Activated CD4-positive, alpha-beta T cell treated with anti-CD3 and anti-CD28 coated beads for 36 hours (primary cell): Measurements from ENCODE around the gene CCL26. TPM values are rescaled to one million over a fixed set of nuclear protein-coding genes. Genes with fewer than 3 reads are reported as not detected.

Source experiments
- ATAC-seq: fragments of 200-7000 bp; cut with Tn5 transposase; one replicate; pipeline ENCODE4 v1.10.0; 2021; ENCODE audit warnings: mild to moderate bottlenecking, moderate library complexity
- CTCF ChIA-PET: fragments of 350-600 bp; sonication (Branson Sonifier 250); formaldehyde crosslinking; loops from one replicate; lab custom pipeline; 2021; ENCODE audit warnings: antibody characterized with exemption; lab: Charles Lee
- POLR2A ChIA-PET: fragments of 350-600 bp; sonication (Branson Sonifier 250); formaldehyde crosslinking; loops from one replicate; lab custom pipeline; 2021; ENCODE audit warnings: antibody characterized with exemption, inconsistent platforms; lab: Charles Lee
- DNase-seq: peaks from one replicate; pipeline ENCODE4 v3.0.0-alpha.2; 2020
- H3K27ac Mint-ChIP-seq: one replicate; pipeline ENCODE4 v1.8.0; 2021; ENCODE audit warnings: mixed read lengths
- H3K27me3 Mint-ChIP-seq: one replicate; pipeline ENCODE4 v1.8.0; 2021; ENCODE audit warnings: mixed read lengths
- H3K36me3 Mint-ChIP-seq: one replicate; pipeline ENCODE4 v1.8.0; 2021; ENCODE audit warnings: low read depth, mixed read lengths
- H3K4me1 Mint-ChIP-seq: one replicate; pipeline ENCODE4 v1.8.0; 2021; ENCODE audit warnings: mixed read lengths
- H3K4me3 Mint-ChIP-seq: one replicate; pipeline ENCODE4 v1.8.0; 2021; ENCODE audit warnings: mild to moderate bottlenecking, moderate library complexity, mixed read lengths
- H3K9me3 Mint-ChIP-seq: one replicate; pipeline ENCODE4 v1.8.0; 2021; ENCODE audit warnings: low read depth, mixed read lengths
- intact Hi-C, 2 experiments: fragments of 100-400 bp; cut with DNase I in 1 of 2; cut with micrococcal nuclease in 1 of 2; formaldehyde crosslinking; loops; one replicate each; pipeline versions ENCODE4 v1.14.2 to v1.15.1; 2022 to 2024; cut with DNase I, micrococcal nuclease
- total RNA-seq, 2 experiments: library from RNA; stranded (reverse); gene quantifications; one replicate each; pipeline ENCODE4 v1.2.3, GENCODE V29; 2021

CCL26 gene
- under 1 TPM in 1 of 2 experiments, not detected in 1; 0.39 TPM for total RNA-seq

DNA sequence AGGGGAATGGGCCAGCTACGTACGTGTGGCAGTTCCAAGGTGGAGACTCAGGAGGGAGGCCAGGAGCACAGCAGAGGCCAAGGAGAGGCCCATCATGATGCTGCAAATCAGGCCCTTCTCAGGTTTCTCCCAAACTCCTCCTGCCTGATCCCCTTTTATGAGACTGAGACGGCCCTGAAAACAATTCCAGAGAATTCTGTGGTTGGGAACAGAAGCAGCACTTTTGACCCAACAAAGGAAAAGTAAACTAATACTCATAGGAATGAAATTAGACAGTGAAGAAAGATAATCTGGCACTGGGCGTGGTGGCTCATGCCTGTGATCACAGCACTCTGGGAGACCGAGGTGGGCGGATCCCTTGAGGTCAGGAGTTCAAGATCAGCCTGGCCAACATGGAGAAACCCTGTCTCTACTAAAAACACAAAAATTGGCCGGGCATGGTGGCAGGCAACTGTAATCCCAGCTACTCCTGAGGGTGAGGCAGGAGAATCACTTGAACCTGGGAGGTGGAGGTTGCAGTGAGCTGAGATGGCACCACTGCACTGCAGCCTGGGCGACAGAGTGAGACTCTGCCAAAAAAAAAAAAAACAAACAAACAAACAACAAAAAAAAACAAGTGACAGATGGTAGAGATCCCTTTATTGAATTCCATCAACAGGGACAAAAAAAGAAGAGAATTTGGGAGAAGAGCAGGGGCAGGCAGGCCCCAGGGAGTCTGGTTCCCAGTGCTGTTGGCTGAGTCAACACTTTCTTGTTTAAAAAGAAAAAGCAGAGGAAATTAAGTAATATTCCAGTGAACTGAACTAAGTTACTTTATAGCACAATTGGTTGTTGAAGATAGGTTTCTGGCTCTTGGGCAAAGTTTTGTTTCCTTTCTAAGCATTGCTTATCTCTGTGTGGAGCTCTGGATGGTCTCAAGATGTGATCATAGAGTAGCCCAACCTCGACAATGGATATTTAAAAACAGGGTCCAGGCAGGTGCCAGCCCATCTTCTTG, at the start of gene CCL26:
Gene CCL26 (minus strand): TSS at position 131 of the 997 bp plus-strand sequence. CDS start 35 bp downstream, at position 96.
- intact Hi-C loops, result no loop called here
- no peaks in the 10 kb centered on the region for H3K9me3 Mint-ChIP-seq
- DNase-seq (no peak), ATAC-seq (no peak)
- H3K36me3 Mint-ChIP-seq, result no peaks in the 10 kb centered on the region
- POLR2A ChIA-PET, result interaction anchor here (0.6 to 0.7 kb wide), 2 partner anchors 29 to 241 kb away, joined by 3 read pairs; no protein-coding TSS in a partner anchor
- CTCF ChIA-PET, result interaction anchor here (0.6 to 1.7 kb wide), 3 partner anchors 10 to 99 kb away, joined by 3 to 8 read pairs (median 3); no protein-coding TSS in a partner anchor
- H3K4me3 Mint-ChIP-seq, result no peak within 1 kb of the TSS
- H3K27me3 Mint-ChIP-seq, result no peaks in the 10 kb centered on the region
- no peak within 1 kb of the TSS for H3K27ac Mint-ChIP-seq
- H3K4me1 Mint-ChIP-seq, result peaks cover 28% of the 10 kb centered on the region

DNA sequence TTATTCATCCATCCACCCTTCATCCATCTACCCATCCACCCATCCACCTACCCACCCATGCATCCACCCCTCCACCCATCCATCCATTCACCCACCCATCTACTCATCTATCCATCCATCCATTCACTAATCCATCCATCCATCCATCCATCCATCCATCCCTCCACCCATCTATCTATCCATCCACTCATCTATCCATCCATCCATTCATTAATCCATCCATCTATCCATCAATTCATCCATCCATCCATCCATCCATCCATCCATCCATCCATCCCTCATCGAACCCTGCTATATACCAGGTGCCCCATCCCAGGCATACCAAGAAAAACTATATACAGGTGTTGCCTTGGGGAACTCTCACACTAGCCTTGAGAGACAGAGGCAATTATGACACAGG, 48.7 kb upstream of the CCL26 start:
- H3K4me3 Mint-ChIP-seq, result no peak overlapping the region
- CTCF ChIA-PET, result no interaction called here
- H3K36me3 Mint-ChIP-seq, result no peaks in the 10 kb centered on the region
- ATAC-seq, result no peak
- H3K27ac Mint-ChIP-seq, result no peak overlapping the region
- H3K27me3 Mint-ChIP-seq, result peaks cover 2% of the 10 kb centered on the region
- H3K4me1 Mint-ChIP-seq, result no peaks in the 10 kb centered on the region
- intact Hi-C loops, result no loop called here
- DNase-seq, result no peak
- H3K9me3 Mint-ChIP-seq, result no peaks in the 10 kb centered on the region
- POLR2A ChIA-PET, result no interaction called here

- CTCF ChIA-PET, result no interaction called here
- H3K9me3 Mint-ChIP-seq, result no peaks in the 10 kb centered on the region
- no peaks in the 10 kb centered on the region for H3K36me3 Mint-ChIP-seq
- H3K4me3 Mint-ChIP-seq, result no peak overlapping the region
- POLR2A ChIA-PET, result no interaction called here
- intact Hi-C loops, result no loop called here
- no peaks in the 10 kb centered on the region for H3K4me1 Mint-ChIP-seq
- ATAC-seq (no peak), DNase-seq (no peak)
- no peak overlapping the region for H3K27ac Mint-ChIP-seq
- peaks cover 2% of the 10 kb centered on the region for H3K27me3 Mint-ChIP-seq
These were observed 47.7 kb upstream of the CCL26 start for GRCh38 chr7:75819711-75820110.

- Mint-ChIP-seq H3K9me3 (no peaks in the 10 kb centered on the region), H3K27ac (no peak overlapping the region), H3K4me1 (no peaks in the 10 kb centered on the region), H3K4me3 (no peak overlapping the region), H3K36me3 (no peaks in the 10 kb centered on the region), H3K27me3 (peaks cover 2% of the 10 kb centered on the region)
- ATAC-seq, result no peak
- ChIA-PET POLR2A (no interaction called here), CTCF (no interaction called here)
- intact Hi-C loops, result no loop called here
- no peak for DNase-seq
These were observed 46.5 kb upstream of the CCL26 start for GRCh38 chr7:75818472-75818871.

- no peak for DNase-seq
- Mint-ChIP-seq H3K4me3 (no peak overlapping the region), H3K4me1 (no peaks in the 10 kb centered on the region), H3K9me3 (no peaks in the 10 kb centered on the region), H3K36me3 (no peaks in the 10 kb centered on the region), H3K27me3 (peaks cover 2% of the 10 kb centered on the region), H3K27ac (no peak overlapping the region)
- ChIA-PET POLR2A (interaction anchor here (0.6 kb wide), 1 partner anchor 100 kb away, joined by 3 read pairs; no protein-coding TSS in a partner anchor), CTCF (no interaction called here)
- ATAC-seq, result no peak
- intact Hi-C loops, result no loop called here
These were observed 45.1 kb upstream of the CCL26 start for GRCh38 chr7:75817116-75817515.

DNA sequence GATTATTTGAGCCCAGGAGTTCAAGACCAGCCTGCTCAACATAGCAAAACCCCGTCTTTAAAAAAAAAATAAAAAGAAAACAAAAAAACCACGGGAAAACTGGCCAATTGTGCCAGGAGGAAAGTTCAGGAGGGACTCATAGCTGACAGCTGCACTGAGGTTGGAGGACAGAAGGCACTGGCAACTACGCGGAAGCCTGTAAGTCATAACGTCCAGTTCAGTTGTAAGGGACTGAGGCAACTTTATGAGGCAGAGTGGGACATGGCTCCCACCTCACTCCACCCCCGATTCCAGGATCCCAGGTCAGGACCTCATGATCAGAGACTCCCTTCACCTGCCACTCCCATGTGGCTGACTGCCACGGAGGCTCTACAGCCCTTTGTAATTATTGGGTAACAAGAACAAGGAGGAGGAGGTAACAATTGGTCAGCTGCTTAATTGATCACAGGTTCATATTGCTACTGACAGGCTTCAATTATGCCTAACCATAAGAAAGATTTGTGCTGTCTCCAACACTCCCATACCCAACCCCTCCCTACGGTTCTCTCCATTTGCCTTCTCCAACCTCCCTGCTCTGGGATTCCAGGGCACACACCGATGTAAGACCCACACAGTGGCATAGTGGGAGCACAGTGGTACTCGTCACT, 43.5 kb upstream of the CCL26 start:
- CTCF ChIA-PET, result interaction anchor here (0.7 kb wide), 1 partner anchor 448 kb away, joined by 5 read pairs; no protein-coding TSS in a partner anchor
- no peak for ATAC-seq
- H3K4me3 Mint-ChIP-seq, result no peak overlapping the region
- no peak for DNase-seq
- no peaks in the 10 kb centered on the region for H3K9me3 Mint-ChIP-seq
- POLR2A ChIA-PET, result interaction anchor here (0.7 kb wide), 1 partner anchor 9 kb away, joined by 4 read pairs; no protein-coding TSS in a partner anchor
- no peak overlapping the region for H3K27ac Mint-ChIP-seq
- H3K36me3 Mint-ChIP-seq, result no peaks in the 10 kb centered on the region
- H3K27me3 Mint-ChIP-seq, result no peaks in the 10 kb centered on the region
- intact Hi-C loops, result no loop called here
- no peaks in the 10 kb centered on the region for H3K4me1 Mint-ChIP-seq

DNA sequence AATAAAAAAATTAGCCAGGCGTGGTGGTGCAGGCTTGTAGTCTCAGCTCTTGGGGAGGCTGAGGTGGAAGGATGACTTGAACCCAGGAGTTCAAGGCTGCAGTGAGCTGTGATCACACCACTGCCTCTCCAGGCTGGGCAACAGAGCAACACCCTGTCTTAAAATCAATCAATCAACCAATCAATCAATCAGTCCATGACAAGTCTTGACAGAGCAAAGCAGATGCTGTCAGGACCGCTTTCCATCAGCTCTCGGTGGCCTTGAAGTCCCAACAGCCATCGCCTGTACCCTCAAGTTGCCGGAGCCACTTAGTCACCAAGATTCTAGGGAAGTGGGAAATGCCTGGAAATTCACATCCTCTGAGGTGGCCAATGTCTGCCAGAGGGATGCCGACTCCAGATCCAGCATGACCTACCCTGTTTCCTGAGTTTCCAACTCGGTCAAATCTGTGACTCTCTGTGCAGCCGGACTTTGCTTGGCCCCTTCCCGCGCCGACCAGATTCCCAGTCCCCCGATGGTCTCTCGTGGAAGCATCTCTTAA, 42.5 kb upstream of the CCL26 start:
- no peak overlapping the region for H3K4me3 Mint-ChIP-seq
- H3K27ac Mint-ChIP-seq, result no peak overlapping the region
- H3K36me3 Mint-ChIP-seq, result no peaks in the 10 kb centered on the region
- H3K27me3 Mint-ChIP-seq, result no peaks in the 10 kb centered on the region
- CTCF ChIA-PET, result no interaction called here
- H3K9me3 Mint-ChIP-seq, result no peaks in the 10 kb centered on the region
- no peaks in the 10 kb centered on the region for H3K4me1 Mint-ChIP-seq
- DNase-seq (no peak), ATAC-seq (no peak)
- intact Hi-C loops, result no loop called here
- POLR2A ChIA-PET, result interaction anchor here (0.7 kb wide), 1 partner anchor 10 kb away, joined by 4 read pairs; no protein-coding TSS in a partner anchor

DNA sequence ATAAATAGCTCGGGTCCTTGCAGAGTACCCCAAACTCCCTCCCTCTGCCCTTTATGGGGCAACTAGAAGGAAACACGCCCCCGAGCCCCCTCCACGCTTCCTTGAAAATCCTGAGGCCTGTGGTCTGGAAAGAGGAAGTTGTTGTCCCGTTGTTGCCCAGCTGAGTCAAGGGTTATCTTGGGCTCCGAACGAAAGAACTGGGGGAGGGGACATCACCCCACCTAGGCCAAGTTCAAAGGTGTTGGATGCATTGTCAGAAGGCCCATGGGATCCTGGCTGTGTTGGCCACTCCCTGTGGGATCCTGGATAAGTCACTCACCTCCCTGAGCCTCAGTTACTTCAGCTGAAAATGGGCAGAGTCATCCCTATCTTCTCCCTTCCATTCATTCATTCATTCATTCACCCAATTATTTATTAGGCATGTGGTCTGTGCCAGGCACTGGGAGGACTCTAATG, 41.8 kb upstream of the CCL26 start, which contains the start of gene CCL24:
Gene CCL24 (minus strand): TSS at position 26 of the 456 bp plus-strand sequence. CDS start 91 bp downstream, outside the sequence.
- Mint-ChIP-seq H3K9me3 (no peaks in the 10 kb centered on the region), H3K4me3 (no peak within 1 kb of the TSS), H3K27ac (no peak within 1 kb of the TSS), H3K4me1 (no peaks in the 10 kb centered on the region), H3K36me3 (no peaks in the 10 kb centered on the region), H3K27me3 (no peaks in the 10 kb centered on the region)
- intact Hi-C loops, result no loop called here
- DNase-seq, result no peak
- ChIA-PET POLR2A (no interaction called here), CTCF (no interaction called here)
- ATAC-seq, result no peak

GRCh38 chr7:75813084-75813483, 41.1 kb upstream of the CCL26 start:
- no peak for ATAC-seq
- H3K27ac Mint-ChIP-seq, result no peak overlapping the region
- H3K4me3 Mint-ChIP-seq, result no peak overlapping the region
- DNase-seq, result no peak
- intact Hi-C loops, result no loop called here
- no peaks in the 10 kb centered on the region for H3K9me3 Mint-ChIP-seq
- ChIA-PET POLR2A (no interaction called here), CTCF (interaction anchor here (1.2 kb wide), 1 partner anchor 11 kb away, joined by 3 read pairs; no protein-coding TSS in a partner anchor)
- no peaks in the 10 kb centered on the region for H3K4me1 Mint-ChIP-seq
- H3K36me3 Mint-ChIP-seq, result no peaks in the 10 kb centered on the region
- H3K27me3 Mint-ChIP-seq, result no peaks in the 10 kb centered on the region

DNA sequence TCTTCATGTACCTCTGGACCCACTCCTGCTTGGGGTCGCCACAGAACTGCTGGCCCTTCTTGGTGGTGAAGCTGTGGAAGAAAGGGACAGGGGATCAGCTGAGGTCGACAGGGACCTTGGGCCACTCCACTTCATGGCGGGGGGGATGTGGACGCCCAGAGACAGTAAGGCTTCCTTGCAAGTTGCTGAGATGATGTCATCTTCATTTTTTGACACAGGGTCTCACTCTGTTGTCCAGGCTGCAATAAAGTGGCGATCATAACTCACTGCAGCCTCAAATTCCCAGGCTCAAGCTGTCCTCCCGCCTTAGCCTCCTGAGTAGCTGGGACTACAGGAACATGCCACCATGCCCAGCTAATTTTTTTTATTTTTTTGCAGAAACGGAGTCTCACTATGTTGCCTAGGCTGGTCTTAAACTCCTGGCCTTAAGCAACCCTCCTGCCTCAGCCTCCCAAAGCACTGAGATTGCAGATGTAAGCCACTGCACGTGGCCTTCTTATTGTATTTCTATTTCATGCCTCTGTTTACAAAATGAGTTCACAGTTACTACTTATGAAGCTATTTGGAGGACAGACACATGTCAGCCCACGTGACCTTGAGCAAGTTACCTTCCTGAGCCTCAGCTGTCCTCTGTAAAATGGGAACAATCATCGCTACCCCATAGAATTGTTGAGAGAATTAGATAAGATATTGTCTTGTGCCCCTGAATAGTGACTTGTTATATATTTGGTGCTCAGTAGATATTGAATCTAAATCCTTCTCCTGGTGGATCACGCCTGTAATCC, 40.1 kb upstream of the CCL26 start:
- intact Hi-C loops, result no loop called here
- Mint-ChIP-seq H3K27me3 (no peaks in the 10 kb centered on the region), H3K9me3 (peaks cover 8% of the 10 kb centered on the region), H3K4me1 (no peaks in the 10 kb centered on the region), H3K4me3 (no peak overlapping the region), H3K27ac (no peak overlapping the region), H3K36me3 (no peaks in the 10 kb centered on the region)
- no peak for DNase-seq
- ChIA-PET POLR2A (no interaction called here), CTCF (interaction anchor here (1.2 kb wide), 1 partner anchor 12 kb away, joined by 3 read pairs; no protein-coding TSS in a partner anchor)
- no peak for ATAC-seq
